SK-N-SH (cell line): ENCODE results near the gene FOXP2. TPM values are rescaled to one million over a fixed set of nuclear protein-coding genes. Genes with fewer than 3 reads are reported as not detected.

Source experiments
- CTCF ChIA-PET: fragments of 300-600, 350-600 bp; formaldehyde crosslinking; extraction: SDS; loops from one replicate; lab custom pipeline; 2021; lab: Yijun Ruan, JAX
- POLR2A ChIA-PET: fragments of 350-600 bp; sonication (Branson Sonifier 250); formaldehyde crosslinking; extraction: SDS; loops from one replicate; lab custom pipeline; 2020; ENCODE audit warnings: antibody characterized with exemption, inconsistent platforms; lab: Yijun Ruan, JAX
- DNase-seq: peaks from one replicate; pipeline ENCODE4 v3.0.0; 2012
- H2AFZ ChIP-seq: fragments of 200-600 bp; sonication (generic); 2 replicates; pipeline ENCODE4 v1.8.1; 2016; ENCODE audit warnings: antibody characterized with exemption, mild to moderate bottlenecking, low read depth
- H3F3A ChIP-seq: fragments of 200-600 bp; sonication (generic); replicated peaks from 2 replicates; pipeline ENCODE3; 2016; ENCODE audit warnings: antibody characterized with exemption, mild to moderate bottlenecking; ENCODE audit not compliant: insufficient read depth
- H3K27ac ChIP-seq, 2 experiments: fragments of 200-500 bp in 1 of 2; fragments of 200-600 bp in 1 of 2; sonication (Bioruptor generic) in 1 of 2; sonication (generic), shearing (Covaris generic) in 1 of 2; 2 replicates each; pipeline versions ENCODE4 v1.5.1 to v1.6.1; 2014 to 2016; ENCODE audit warnings: low read depth in 2 of 2, inconsistent platforms in 1 of 2, low read length in 1 of 2, mild to moderate bottlenecking in 1 of 2, mixed read lengths in 1 of 2
- H3K27me3 ChIP-seq: fragments of 200-600 bp; sonication (generic), shearing (Covaris generic); 2 replicates; pipeline ENCODE4 v1.6.1; 2016; ENCODE audit warnings: mixed run types; ENCODE audit not compliant: insufficient read depth
- H3K36me3 ChIP-seq, 2 experiments: fragments of 200-500 bp in 1 of 2; fragments of 200-600 bp in 1 of 2; sonication (Bioruptor generic) in 1 of 2; sonication (generic) in 1 of 2; replicated peaks in 1 of 2; 2 replicates each; pipeline versions ENCODE3 to v1.5.1; 2014 to 2016; ENCODE audit warnings: low read length in 1 of 2, mild to moderate bottlenecking in 1 of 2; ENCODE audit not compliant: insufficient read depth in 2 of 2, control insufficient read depth in 1 of 2
- H3K4me1 ChIP-seq, 2 experiments: fragments of 200-500 bp in 1 of 2; fragments of 200-600 bp in 1 of 2; sonication (Bioruptor generic) in 1 of 2; sonication (generic), shearing (Covaris generic) in 1 of 2; 2 replicates each; pipeline versions ENCODE4 v1.5.1 to v1.6.1; 2014 to 2016; ENCODE audit warnings: low read depth in 1 of 2, low read length in 1 of 2, mixed run types in 1 of 2; ENCODE audit not compliant: insufficient read depth in 2 of 2, control insufficient read depth in 1 of 2
- H3K4me2 ChIP-seq: fragments of 200-600 bp; sonication (generic), shearing (Covaris generic); 2 replicates; pipeline ENCODE4 v1.6.1; 2017; ENCODE audit warnings: mixed run types
- H3K4me3 ChIP-seq, 2 experiments: fragments of 200-500 bp in 1 of 2; fragments of 200-600 bp in 1 of 2; sonication (Bioruptor generic) in 1 of 2; sonication (generic), shearing (Covaris generic) in 1 of 2; 2 replicates each; pipeline versions ENCODE4 v1.5.1 to v1.8.1; 2014 to 2016; ENCODE audit warnings: low read depth in 2 of 2, inconsistent platforms in 1 of 2, low read length in 1 of 2, mild to moderate bottlenecking in 1 of 2, mixed read lengths in 1 of 2, moderate library complexity in 1 of 2
- H3K79me2 ChIP-seq: fragments of 200-600 bp; sonication (generic); 2 replicates; pipeline ENCODE4 v1.8.1; 2017; ENCODE audit warnings: mild to moderate bottlenecking; ENCODE audit not compliant: insufficient read depth
- H3K9ac ChIP-seq: fragments of 200-600 bp; sonication (generic); 2 replicates; pipeline ENCODE4 v1.6.1; 2017; ENCODE audit warnings: mixed run types
- H3K9me2 ChIP-seq: fragments of 200-600 bp; sonication (generic); 2 replicates; pipeline ENCODE4 v1.6.1; 2017; ENCODE audit warnings: mixed run types
- H3K9me3 ChIP-seq: fragments of 200-600 bp; sonication (generic); 2 replicates; pipeline ENCODE4 v1.6.1; 2017; ENCODE audit warnings: mixed run types, mild to moderate bottlenecking, moderate library complexity
- H4K20me1 ChIP-seq: fragments of 200-600 bp; sonication (generic); 2 replicates; pipeline ENCODE4 v1.6.1; 2017; ENCODE audit warnings: mild to moderate bottlenecking, mixed run types; ENCODE audit not compliant: insufficient read depth
- CHD2 ChIP-seq: fragments of 150-350 bp; IDR thresholded peaks from 2 replicates; pipeline ENCODE4 v1.6.1; 2018; ENCODE audit warnings: low read length; ENCODE audit not compliant: partially characterized antibody
- EP300 ChIP-seq, 2 experiments: IDR thresholded peaks; 2 replicates each; pipeline versions ENCODE4 v1.4.0 to v1.6.1; 2012; ENCODE audit warnings: borderline replicate concordance in 1 of 2, low read depth in 1 of 2, low read length in 1 of 2
- FOXJ3 ChIP-seq: sonication (generic); formaldehyde crosslinking; IDR thresholded peaks from 2 replicates; pipeline ENCODE4 v1.5.1; 2020; ENCODE audit warnings: mild to moderate bottlenecking, missing genetic modification reagents
- FOXM1 ChIP-seq: IDR thresholded peaks from 2 replicates; pipeline ENCODE4 v1.4.0; 2012; ENCODE audit warnings: low read depth, mild to moderate bottlenecking
- JUND ChIP-seq: IDR thresholded peaks from 2 replicates; pipeline ENCODE4 v1.4.0; 2012
- MAX ChIP-seq: IDR thresholded peaks from 2 replicates; pipeline ENCODE4 v1.4.0; 2012; ENCODE audit warnings: low read depth
- MEF2A ChIP-seq: IDR thresholded peaks from 2 replicates; pipeline ENCODE4 v1.4.0; 2012; ENCODE audit warnings: low read depth, borderline replicate concordance
- POLR2AphosphoS5 ChIP-seq: IDR thresholded peaks from 2 replicates; pipeline ENCODE4 v1.6.1; 2012; ENCODE audit warnings: low read depth, low read length
- RFX5 ChIP-seq: IDR thresholded peaks from 2 replicates; pipeline ENCODE4 v1.6.1; 2012; ENCODE audit warnings: mild to moderate bottlenecking, improper control_type of control experiment, low read length
- TAF1 ChIP-seq: IDR thresholded peaks from 2 replicates; pipeline ENCODE4 v1.6.1; 2012; ENCODE audit warnings: low read depth, mild to moderate bottlenecking, low read length, moderate library complexity, borderline replicate concordance
- TCF12 ChIP-seq: IDR thresholded peaks from 2 replicates; pipeline ENCODE4 v1.4.0; 2012
- TEAD4 ChIP-seq: IDR thresholded peaks from 2 replicates; pipeline ENCODE4 v1.4.0; 2012; ENCODE audit warnings: mild to moderate bottlenecking, borderline replicate concordance; ENCODE audit not compliant: insufficient read depth
- WGBS: methylation state at CpG from one replicate; pipeline ENCODE4 v1.1.6; 2017; ENCODE audit warnings: low lambda C conversion rate; 5-methylcytosine and 5-hydroxymethylcytosine counted together
- polyA plus RNA-seq, 3 experiments: library from polyadenylated mRNA; depleted of rRNA; stranded (reverse); fragments of >200 nt; gene quantifications; 2 replicates each; pipeline ENCODE4 v1.2.3, GENCODE V29; 2012
- TF ChIP-seq, protein P1 (sequence below): IDR thresholded peaks from 2 replicates; pipeline ENCODE4 v1.6.1; 2012; ENCODE audit warnings: mild to moderate bottlenecking, low read depth, low read length, moderate library complexity
- TF ChIP-seq, protein P2 (sequence below): IDR thresholded peaks from 2 replicates; pipeline ENCODE4 v1.4.0; 2012; ENCODE audit warnings: low read depth, borderline replicate concordance

FOXP2 gene
- polyA plus RNA-seq, 1 of the 3 experiments (the other 2 are of a cell fraction): not detected

- CTCF ChIA-PET: interaction anchor here (1.4 to 1.7 kb wide), 2 partner anchors 10 to 19 kb away, joined by 5 to 6 read pairs; no protein-coding TSS in a partner anchor
- POLR2A ChIA-PET: no interaction called here
- Histone ChIP-seq H3K9ac (no peak overlapping the region), H3K9me3 (no peaks in the 10 kb centered on the region), H3K4me2 (no peak overlapping the region), H4K20me1 (no peaks in the 10 kb centered on the region), H3K79me2 (no peaks in the 10 kb centered on the region), H3K36me3 (no peaks in the 10 kb centered on the region), H3K27ac (no peak overlapping the region), H3F3A (no peaks in the 10 kb centered on the region), H3K4me1 (no peaks in the 10 kb centered on the region), H2AFZ (no peak overlapping the region), H3K9me2 (no peaks in the 10 kb centered on the region; the same call in 1 of the 2 replicates), H3K4me3 (no peak overlapping the region), H3K27me3 (no peaks in the 10 kb centered on the region; the same call in 1 of the 2 replicates)
- DNase-seq: no peak
- TF ChIP-seq, protein P1, sequence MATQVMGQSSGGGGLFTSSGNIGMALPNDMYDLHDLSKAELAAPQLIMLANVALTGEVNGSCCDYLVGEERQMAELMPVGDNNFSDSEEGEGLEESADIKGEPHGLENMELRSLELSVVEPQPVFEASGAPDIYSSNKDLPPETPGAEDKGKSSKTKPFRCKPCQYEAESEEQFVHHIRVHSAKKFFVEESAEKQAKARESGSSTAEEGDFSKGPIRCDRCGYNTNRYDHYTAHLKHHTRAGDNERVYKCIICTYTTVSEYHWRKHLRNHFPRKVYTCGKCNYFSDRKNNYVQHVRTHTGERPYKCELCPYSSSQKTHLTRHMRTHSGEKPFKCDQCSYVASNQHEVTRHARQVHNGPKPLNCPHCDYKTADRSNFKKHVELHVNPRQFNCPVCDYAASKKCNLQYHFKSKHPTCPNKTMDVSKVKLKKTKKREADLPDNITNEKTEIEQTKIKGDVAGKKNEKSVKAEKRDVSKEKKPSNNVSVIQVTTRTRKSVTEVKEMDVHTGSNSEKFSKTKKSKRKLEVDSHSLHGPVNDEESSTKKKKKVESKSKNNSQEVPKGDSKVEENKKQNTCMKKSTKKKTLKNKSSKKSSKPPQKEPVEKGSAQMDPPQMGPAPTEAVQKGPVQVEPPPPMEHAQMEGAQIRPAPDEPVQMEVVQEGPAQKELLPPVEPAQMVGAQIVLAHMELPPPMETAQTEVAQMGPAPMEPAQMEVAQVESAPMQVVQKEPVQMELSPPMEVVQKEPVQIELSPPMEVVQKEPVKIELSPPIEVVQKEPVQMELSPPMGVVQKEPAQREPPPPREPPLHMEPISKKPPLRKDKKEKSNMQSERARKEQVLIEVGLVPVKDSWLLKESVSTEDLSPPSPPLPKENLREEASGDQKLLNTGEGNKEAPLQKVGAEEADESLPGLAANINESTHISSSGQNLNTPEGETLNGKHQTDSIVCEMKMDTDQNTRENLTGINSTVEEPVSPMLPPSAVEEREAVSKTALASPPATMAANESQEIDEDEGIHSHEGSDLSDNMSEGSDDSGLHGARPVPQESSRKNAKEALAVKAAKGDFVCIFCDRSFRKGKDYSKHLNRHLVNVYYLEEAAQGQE: no peak
- TF ChIP-seq EP300 (IDR thresholded peaks at IDR 0.05; ENCODE audit: borderline replicate concordance in 1 of 2, low read depth in 1 of 2, low read length in 1 of 2): no peak
- TF ChIP-seq TAF1: no peak
- TF ChIP-seq RFX5: no peak
- no peak for TF ChIP-seq JUND
- TF ChIP-seq TEAD4: no peak
- TF ChIP-seq, protein P2, sequence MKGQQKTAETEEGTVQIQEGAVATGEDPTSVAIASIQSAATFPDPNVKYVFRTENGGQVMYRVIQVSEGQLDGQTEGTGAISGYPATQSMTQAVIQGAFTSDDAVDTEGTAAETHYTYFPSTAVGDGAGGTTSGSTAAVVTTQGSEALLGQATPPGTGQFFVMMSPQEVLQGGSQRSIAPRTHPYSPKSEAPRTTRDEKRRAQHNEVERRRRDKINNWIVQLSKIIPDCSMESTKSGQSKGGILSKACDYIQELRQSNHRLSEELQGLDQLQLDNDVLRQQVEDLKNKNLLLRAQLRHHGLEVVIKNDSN: no peak
- TF ChIP-seq CHD2: no peak
- no peak for TF ChIP-seq TCF12
- no peak for TF ChIP-seq MEF2A
- WGBS: 9% methylated on average over 1 of the region's 1 CpG
Measured at GRCh38 chr7:114428211-114428610, 13.6 kb downstream of the FOXP2 start.

DNA sequence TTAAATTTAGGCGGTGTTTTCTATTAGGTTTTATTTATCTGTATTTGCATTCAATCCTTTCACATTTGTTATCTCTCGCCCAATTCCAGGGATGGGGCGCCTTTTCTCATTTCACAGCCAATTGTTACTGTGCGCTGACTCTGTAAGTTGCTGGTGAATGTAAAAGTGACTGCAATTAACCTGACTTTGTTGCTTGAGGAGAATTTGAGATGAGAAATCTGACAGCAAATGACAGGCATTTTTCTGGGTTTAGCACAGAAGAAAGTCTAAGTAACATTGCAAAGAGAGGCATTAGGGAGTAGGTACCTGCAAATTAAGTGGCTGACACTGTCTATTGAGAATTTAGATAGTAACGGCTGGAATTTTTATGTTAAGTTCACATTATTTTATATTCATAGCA is 16.6 kb downstream of the FOXP2 start:
- Histone ChIP-seq H3K27ac (no peak overlapping the region), H3K27me3 (no peaks in the 10 kb centered on the region; the same call in 1 of the 2 replicates), H3K36me3 (no peaks in the 10 kb centered on the region), H2AFZ (no peak overlapping the region), H3K9me3 (no peaks in the 10 kb centered on the region), H3K79me2 (no peaks in the 10 kb centered on the region), H3K9me2 (no peaks in the 10 kb centered on the region; the same call in 1 of the 2 replicates), H3K9ac (no peak overlapping the region), H3F3A (no peaks in the 10 kb centered on the region), H3K4me3 (no peak overlapping the region), H4K20me1 (no peaks in the 10 kb centered on the region), H3K4me1 (no peaks in the 10 kb centered on the region), H3K4me2 (no peak overlapping the region)
- 15% methylated on average over 5 of the region's 5 CpGs for WGBS
- no peak for TF ChIP-seq EP300 (IDR thresholded peaks at IDR 0.05; ENCODE audit: borderline replicate concordance in 1 of 2, low read depth in 1 of 2, low read length in 1 of 2)
- TF ChIP-seq FOXM1: no peak
- TF ChIP-seq MAX: no peak
- no peak for TF ChIP-seq TEAD4
- TF ChIP-seq CHD2: no peak
- no peak for TF ChIP-seq FOXJ3
- TF ChIP-seq POLR2AphosphoS5: no peak
- ChIA-PET POLR2A (no interaction called here), CTCF (no interaction called here)
- no peak for DNase-seq
